ENCODE measurements around the gene ABHD12B. TPM values are rescaled to one million over a fixed set of nuclear protein-coding genes. Genes with fewer than 3 reads are reported as not detected.

Gene ABHD12B
- total RNA-seq, 1 experiment from 2014 or later = 51.0 TPM

- Histone ChIP-seq H2AFZ (ENCODE audit: low read length) (no peak overlapping the region), H2BK15ac (ENCODE audit: low read depth, low read length) (no peak overlapping the region; the same call in 1 of the 2 replicates), H3K27me3 (ENCODE audit: insufficient read depth, low read length) (no peaks in the 10 kb centered on the region), H3K23ac (ENCODE audit: insufficient read length, low read depth, low read length) (no peak overlapping the region), H3T11ph (ENCODE audit: low read length) (no peak overlapping the region), H4K8ac (replicated peaks; ENCODE audit: insufficient read length, low read depth, low read length) (no peak overlapping the region), H3K4me2 (ENCODE audit: insufficient read depth, insufficient read length, low read length) (no peak overlapping the region), H3K23me2 (ENCODE audit: insufficient read length, low read depth, low read length, poor library complexity, severe bottlenecking) (no peaks in the 10 kb centered on the region), H2BK5ac (ENCODE audit: insufficient read length, low read length) (no peak overlapping the region), H2BK120ac (ENCODE audit: low read depth, low read length, poor library complexity, severe bottlenecking) (no peak overlapping the region), H3K56ac (ENCODE audit: insufficient read length, low read depth, low read length) (no peak overlapping the region), H3K14ac (ENCODE audit: insufficient read depth, low read length) (no peak overlapping the region), H3K18ac (ENCODE audit: insufficient read length, low read depth, low read length) (no peak overlapping the region), H3K79me1 (ENCODE audit: insufficient read depth, low read depth, low read length, poor library complexity, severe bottlenecking) (no peaks in the 10 kb centered on the region), H3K9ac (ENCODE audit: extremely low read depth, insufficient read length, low read length) (no peak overlapping the region), H4K5ac (ENCODE audit: insufficient read length, low read depth, low read length) (no peak overlapping the region), H3K4me1 (ENCODE audit: insufficient read depth, low read length) (no peaks in the 10 kb centered on the region), H3K4ac (ENCODE audit: low read depth, low read length) (no peak overlapping the region), H3K79me2 (ENCODE audit: insufficient read depth, low read length) (no peaks in the 10 kb centered on the region), H3K9me3 (ENCODE audit: control insufficient read depth, low read depth, low read length) (no peaks in the 10 kb centered on the region), H2AK5ac (ENCODE audit: insufficient read length, low read length) (no peak overlapping the region), H2BK20ac (ENCODE audit: low read depth, low read length, poor library complexity, severe bottlenecking) (no peak overlapping the region), H2BK12ac (ENCODE audit: insufficient read length, low read depth, low read length) (no peak overlapping the region), H3K27ac (ENCODE audit: insufficient read length, low read depth, low read length) (no peak overlapping the region), H4K20me1 (ENCODE audit: control insufficient read depth, insufficient read depth, insufficient read length) (no peaks in the 10 kb centered on the region), H4K91ac (ENCODE audit: insufficient read length, low read depth, low read length) (no peak overlapping the region)
- Mint-ChIP-seq H3K9me3 (no peaks in the 10 kb centered on the region; a peak in 1 of 5 replicates), H3K4me3 (no peak overlapping the region), H3K4me1 (peaks cover 0 to 4% of the 10 kb centered on the region in 2 experiments; a peak in 1 of 4 replicates), H3K36me3 (ENCODE audit: insufficient read depth in 1 of 3, low read depth in 3 of 3) (no peaks in the 10 kb centered on the region; a peak in 1 of 7 replicates), H3K27me3 (ENCODE audit: low read depth) (peaks cover 2% of the 10 kb centered on the region; the same call in 1 of the 2 replicates), H3K27ac (no peak overlapping the region)
- DNase-seq = no peak
- TF ChIP-seq CTCF (conservative IDR thresholded peaks at IDR 0.05) = no peak
Measured at GRCh38 chr14:50853891-50854290, 18.0 kb upstream of the ABHD12B start.

Measured in H9 (cell line).